ENCODE results near the gene PCSK1N.
"Not testable (repeated sequence)": the region's sequence is repeated elsewhere in the genome, so short reads cannot be mapped to it uniquely, and the experiment has no call there.

The PCSK1N gene

DNA sequence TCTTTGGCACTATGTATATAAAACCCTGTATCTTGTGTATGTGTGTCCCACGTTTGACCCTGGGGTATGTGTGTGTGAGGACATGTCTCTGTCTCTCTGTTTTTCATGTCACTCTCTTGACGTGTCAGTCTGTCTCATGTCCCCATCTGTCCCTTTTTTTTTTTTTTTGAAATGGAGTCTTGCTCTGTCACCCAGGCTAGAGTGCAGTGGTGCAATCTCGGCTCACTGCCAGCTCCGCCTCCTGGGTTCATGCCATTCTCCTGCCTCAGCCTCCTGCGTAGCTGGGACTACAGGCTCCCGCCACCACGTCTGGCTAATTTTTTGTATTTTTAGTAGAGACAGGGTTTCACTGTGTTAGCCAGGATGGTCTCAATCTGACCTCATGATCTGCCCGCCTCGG lies 16.0 kb downstream of the PCSK1N start:
- DNase-seq = not testable (repeated sequence)

DNA sequence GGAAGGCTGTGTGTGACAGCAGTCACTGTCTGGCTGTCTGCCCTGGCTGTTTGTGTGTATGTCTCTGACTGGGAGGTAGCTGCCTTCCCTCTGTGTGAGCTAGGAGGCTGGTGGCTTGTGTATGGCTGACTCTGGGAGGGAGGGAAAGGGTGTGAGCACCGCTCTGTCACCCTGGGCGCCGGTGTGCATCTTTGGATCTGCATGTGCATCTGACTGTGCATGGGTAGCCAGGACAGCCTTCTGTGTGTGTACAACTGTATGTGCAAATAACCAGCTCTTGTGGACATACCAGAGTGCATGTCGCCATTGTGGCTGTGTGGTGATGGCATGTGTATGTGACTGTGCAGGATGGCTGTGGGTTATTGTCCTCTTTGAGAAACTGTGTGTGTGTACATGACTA lies 16.5 kb downstream of the PCSK1N start:
- DNase-seq = no peak

DNA sequence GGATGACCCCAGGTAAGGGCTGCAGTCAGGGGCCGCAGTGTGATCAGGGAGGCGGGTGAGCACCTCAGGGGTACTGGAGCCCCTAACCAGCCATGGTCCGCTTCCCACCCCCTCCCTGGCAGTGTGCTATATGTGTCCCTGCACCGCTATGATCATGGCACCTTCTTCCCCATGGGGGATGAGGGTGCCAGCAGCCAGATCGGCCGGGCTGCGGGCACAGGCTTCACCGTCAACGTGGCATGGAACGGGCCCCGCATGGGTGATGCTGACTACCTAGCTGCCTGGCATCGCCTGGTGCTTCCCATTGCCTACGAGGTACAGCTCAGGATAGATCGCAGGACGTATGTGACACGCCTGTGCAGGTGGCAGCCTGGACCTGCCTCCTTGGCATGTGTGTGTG lies 17.3 kb downstream of the PCSK1N start:
- DNase-seq = no peak

DNA sequence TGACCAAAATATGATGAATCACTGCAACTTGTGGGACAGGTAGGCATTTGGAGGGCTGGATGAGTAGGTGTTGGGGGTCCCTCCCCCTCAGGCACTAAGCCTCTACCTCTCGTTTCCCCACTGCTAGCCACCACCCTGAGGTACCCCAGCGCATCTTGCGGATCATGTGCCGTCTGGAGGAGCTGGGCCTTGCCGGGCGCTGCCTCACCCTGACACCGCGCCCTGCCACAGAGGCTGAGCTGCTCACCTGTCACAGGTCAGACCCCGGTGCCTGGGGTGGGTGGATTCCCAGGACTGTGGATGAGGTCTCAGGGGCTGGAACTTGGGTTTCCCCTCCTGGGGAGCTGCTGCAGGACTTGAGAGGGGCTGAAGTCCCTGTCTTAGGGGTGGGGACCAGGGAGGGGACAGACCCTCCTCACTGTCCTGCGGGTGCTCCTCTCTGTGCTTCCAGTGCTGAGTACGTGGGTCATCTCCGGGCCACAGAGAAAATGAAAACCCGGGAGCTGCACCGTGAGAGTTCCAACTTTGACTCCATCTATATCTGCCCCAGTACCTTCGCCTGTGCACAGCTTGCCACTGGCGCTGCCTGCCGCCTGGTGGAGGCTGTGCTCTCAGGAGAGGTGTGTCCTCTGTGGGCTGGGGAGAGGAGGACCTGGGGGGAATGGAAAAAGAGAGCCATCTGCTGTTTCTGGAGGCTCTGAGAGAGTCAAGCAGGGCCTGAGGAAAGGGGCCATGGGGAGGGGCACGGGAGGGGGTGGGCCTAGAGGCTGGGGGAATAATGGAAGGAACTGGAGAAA lies 19.2 kb downstream of the PCSK1N start:
- no peak for DNase-seq

DNA sequence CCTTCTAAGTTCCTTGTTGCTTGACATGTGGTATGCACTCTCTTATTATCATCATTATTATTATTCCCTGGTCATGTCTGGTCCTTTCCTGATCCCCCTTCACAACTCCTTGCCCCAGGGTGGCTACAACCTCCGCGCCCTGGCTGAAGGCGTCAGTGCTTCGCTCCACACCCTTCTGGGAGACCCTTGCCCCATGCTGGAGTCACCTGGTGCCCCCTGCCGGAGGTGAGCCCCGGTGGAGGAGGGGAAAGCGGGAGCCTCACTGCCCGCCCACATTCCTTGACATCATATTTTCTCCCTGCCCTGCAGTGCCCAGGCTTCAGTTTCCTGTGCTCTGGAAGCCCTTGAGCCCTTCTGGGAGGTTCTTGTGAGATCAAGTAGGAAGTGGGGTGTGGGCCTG lies 20.1 kb downstream of the PCSK1N start:
- DNase-seq = no peak

DNA sequence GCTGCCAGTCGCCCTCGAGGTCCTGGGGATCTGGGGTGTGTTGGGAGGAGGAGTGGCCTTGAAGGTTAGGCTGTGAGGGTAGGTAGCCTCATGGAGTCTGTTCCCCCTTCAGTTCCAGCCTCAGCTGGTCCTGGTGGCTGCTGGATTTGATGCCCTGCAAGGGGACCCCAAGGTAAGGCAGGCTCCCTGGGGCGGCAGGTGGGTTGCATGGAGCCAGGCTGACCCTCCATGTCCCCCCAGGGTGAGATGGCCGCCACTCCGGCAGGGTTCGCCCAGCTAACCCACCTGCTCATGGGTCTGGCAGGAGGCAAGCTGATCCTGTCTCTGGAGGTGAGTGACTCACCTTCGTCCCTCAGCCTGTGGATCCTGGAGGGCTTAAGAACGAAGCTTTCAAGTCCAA lies 20.7 kb downstream of the PCSK1N start:
- no peak for DNase-seq

DNA sequence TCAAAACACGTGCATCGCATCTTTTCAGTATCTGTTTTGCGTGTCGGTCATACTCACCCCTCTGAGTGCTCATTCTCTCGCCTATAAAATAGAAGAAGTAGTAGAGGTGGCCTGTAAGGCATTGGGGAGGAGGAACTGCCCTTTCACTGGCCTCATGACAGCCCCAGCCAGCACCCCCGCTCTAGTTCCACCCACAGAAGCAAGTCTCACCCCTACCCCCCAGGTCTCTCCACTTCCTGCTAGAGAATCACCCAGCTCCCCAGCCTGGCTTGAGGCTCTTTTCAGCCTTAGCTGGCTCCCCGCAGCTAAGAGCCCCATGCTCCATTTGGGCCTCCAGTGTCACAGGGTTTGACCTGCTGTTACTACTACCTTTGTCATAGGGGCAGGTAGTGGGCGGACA lies 21.8 kb downstream of the PCSK1N start:
- no peak for DNase-seq

DNA sequence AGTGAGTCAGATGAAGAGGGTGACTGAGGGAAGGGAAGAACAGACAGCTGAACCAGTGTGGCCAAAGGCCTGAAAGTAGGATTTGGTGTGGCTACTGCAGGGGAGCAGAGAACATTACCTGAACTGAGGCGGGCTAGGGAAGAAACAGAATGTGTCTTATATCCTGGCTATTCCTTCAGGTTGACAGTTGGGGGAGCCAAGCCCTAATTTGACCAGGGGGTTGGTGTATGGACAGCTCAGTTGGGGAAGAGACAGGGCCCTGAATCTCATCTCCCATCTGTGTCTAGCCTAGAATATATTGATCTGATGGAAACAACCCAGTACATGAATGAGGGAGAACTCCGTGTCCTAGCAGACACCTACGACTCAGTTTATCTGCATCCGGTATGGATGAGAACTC lies 29.3 kb downstream of the PCSK1N start:
- DNase-seq = no peak

DNA sequence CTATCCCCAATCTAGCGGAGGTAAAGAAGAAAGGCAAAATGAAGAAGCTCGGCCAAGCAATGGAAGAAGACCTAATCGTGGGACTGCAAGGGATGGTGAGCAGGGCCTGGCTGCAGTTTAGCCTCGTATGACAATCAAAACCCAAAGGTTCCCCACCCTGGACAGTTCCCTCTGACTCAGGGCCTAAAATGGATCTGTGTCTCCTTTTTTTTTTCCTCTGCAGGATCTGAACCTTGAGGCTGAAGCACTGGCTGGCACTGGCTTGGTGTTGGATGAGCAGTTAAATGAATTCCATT lies 32.6 kb downstream of the PCSK1N start:
- DNase-seq = no peak

DNA sequence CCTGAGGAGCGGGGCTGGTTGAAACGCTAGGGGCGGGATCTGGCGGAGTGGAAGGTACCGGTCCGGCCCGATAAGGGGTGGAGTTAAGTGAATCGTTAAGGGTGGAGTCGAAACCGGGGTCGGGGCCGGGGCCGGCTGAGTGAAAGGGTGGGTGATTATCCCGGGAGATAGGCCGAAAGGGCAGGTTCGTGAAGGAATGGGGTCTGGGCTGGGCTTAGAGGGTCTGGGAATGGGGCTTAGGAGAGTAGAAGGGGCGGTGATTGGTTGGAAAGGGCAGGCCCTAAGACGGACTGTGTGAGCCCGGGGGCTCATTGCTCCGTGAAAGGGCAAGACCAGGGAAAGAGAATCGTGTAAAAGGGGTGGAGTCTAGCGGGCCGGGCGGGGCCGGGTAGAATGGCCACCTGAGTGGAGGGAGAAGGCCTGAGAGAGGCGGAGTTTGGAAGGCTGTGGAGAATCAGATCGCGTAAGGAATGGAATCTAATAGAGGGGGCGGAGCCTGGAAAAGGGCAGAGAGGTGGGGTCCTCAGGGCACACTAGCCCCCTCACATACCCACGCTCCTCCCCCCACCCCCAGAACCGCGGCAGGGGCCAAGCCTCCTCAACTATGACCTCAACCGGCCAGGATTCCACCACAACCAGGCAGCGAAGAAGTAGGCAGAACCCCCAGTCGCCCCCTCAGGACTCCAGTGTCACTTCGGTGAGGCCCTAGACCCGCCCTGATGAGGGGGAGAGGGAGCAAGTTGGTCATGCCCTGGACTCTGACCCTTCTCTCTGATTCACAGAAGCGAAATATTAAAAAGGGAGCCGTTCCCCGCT lies 33.1 kb downstream of the PCSK1N start:
- peak; percentile 87 for DNase-seq

DNA sequence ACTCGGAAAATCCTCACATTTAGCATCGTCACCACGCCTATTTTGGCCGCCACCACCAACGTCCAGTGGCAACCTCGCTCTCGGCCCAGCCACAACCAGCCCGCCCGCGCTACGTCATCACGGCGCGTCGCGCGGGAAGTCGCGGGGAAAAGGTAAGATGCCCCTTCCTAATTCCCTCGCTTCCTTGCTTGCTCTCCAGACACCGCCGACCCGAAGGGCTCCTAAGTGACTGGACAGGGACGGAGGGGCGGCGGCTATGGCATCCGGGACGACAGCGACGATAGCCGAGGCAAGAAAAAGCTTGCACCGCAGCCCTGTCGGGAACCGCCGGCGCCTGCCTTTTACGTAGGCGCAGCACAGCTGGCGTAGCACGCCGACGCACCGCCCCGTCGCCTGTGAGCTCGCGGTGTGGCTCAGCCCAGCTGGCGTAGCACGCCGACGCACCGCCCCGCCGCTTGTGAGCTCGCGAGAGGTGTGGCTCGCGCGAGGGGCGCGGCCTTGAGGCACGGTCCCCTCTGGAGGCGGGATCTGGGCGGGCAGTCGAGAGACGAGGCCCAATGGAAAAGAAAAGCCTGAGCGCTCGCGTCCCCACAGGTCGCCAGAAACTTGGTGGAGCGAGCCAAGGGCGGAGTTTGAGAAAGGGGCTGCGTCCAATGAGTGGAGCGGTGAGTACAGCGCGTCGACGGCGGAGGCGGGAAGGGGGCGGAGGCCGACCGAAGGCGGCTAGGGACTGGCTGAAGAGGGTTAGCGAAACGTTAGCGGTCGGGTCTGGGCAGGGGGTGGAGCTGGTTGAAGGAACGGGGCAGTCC lies 33.9 kb downstream of the PCSK1N start, which contains the start of gene HDAC6:
Gene HDAC6, plus strand, starts transcription at position 788 of the 809 bp plus-strand sequence. CDS start 626 bp downstream, outside the sequence.
- peak; percentile 98 for DNase-seq

DNA sequence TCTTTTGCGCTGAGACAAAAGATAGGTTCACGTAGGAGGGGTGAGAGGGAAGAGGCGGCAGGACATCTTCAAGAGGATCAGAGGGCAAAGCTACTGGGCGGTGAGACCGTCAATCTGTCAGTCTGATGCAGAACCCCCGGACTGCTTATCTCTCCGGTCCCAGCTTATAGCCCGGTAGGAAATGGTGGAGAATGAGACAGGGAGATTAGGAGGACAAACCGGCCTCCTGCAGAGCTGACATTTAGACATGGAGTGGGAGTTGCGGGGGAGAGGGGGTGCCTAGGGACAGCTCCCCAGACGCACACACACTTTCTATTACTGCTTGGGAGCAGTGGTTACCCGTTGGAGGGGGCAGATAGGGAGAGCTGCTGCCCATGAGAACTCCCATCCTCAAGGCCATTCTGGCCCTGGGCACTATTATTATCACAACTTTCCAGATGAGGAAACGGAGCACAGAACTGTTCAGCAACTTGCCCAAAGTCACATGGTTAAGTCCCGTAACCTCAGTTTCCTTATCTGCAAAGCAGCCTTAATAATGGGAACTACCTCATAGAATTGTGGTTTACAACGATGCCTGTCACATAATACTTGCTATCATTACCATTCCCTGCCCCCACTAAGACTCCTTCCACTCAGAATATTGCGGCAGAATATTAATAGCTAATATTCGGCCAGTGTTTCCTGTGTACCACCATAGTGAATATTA lies 34.7 kb downstream of the PCSK1N start:
- no peak for DNase-seq

DNA sequence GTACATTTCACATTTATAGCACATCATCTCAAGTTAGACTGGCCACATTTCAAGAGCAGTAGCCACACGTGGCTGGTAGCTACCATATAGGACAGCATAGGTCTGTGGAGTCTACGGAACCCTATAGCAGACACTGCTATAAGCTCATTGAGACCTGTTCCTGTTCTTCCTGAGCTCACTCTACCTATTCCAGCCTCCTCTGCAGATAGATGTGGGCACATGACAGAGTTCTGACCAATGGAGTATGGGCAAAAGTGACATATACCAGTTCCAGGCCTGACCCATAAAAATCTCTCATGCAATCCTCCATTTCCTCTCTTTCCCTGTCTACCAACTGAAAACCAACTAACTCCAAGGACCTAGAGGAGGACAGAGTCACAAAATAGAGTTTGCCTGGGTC lies 37.1 kb downstream of the PCSK1N start:
- DNase-seq = no peak

DNA sequence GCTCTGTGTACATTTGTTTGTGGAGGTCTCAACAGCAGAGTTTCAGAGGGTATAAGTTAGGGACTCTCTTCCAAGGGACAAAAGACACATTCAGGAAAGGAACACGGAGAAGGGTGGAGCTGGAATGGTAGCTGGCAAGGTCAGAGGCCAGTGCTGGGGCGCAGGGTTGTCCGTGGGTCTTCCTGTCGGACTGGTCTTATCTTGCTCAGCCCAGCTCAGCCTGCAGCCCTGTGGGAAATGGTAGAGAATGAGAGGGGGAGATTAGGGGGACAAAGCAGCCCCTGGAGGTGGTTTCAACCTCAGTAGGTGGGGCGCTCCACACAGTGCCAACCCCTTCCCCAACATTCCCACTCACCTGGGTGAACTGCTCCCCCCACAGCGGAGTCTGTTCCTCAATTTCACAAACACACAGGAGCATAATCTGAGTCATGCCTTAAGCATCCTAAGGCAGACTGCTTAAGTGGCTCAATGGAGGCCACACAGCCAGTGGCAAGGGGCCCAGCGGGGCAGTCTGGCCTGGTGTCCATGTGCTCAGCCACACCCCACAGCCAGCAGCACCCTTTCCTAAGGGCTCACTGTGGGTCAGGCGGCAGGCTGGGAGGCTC lies 40.4 kb downstream of the PCSK1N start:
- DNase-seq = no peak

DNA sequence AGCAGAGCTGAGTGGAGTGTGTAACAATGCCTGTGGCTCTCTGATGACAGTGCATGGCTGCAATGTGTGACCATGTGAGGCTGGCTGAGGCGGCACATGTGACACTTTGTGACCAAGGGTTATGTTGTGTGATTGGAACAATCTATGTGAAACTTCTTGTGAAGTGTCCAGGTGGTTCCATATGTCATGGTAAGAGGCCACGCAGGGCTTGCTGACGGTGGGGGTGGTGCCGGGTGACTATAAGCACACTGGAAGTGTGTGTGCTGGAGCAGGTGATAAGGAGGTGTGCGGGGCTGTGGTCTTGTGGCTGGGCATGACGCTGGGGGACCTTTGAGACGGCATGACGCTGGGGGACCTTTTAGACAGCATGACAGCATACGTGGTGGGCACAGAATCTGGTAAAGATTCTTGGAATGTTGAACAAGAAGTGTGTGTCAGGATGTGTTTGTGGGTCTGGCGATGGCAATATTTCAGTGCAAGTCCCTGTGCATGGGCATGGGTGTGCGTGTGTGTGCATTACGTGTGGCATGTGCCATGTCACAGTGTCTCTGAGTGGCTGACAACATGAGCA lies 41.0 kb downstream of the PCSK1N start:
- DNase-seq = no peak

DNA sequence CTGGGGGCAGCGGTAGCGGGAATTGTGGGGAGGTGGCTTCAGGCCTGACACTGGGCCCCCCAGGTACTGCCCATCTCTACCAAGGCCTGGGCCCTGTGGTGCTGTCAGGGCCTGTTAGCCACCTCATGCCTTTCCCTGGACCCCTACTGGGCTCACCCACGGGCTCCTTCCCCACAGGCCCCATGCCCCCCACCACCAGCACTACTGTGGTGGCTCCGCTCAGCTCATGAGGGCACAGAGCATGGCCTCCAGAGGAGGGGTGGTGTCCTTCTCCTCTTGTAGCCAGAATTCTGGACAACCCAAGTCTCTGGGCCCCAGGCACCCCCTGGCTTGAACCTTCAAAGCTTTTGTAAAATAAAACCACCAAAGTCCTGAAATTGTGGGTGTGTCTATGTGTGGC lies 41.5 kb downstream of the PCSK1N start:
- DNase-seq = no peak

DNA sequence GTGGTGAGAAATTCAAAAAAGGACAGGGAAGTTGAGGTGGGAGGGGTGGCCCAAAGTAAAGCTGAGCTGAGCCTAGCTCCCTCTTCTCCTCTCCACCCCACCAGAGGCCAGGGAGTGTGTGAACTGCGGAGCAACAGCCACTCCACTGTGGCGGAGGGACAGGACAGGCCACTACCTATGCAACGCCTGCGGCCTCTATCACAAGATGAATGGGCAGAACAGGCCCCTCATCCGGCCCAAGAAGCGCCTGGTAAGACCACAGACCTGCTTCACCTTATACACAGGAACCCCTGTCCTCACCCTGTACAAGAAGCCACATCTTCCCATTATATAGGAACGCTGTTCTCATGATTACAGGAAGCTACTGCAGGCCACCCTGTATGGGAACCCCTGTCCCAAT lies 43.2 kb downstream of the PCSK1N start:
- no peak for DNase-seq

DNA sequence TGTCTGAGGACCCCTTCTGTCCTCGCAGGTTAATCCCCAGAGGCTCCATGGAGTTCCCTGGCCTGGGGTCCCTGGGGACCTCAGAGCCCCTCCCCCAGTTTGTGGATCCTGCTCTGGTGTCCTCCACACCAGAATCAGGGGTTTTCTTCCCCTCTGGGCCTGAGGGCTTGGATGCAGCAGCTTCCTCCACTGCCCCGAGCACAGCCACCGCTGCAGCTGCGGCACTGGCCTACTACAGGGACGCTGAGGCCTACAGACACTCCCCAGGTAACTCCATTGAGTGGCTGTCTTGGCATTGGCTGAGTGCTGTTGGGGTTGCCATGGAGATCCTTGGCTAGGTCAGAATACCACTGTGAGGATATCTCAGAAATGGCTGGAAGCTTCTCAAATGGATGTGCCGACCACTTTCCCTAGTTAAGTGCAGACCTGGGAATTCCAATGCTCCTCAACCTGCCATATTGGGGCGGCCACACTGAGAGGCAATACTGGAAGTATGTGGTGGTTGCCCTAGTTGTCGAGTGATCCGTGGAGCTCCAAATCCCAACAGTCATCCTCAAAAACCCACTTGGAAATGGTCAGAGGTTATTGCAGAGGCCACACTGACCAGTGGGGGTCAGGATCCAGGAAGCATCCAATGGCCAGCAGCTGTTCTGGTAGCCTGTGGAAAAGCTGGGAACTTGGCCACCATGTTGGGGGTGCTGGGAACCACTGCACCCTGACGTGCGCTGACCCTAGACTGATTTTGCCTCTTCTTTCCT lies 44.2 kb downstream of the PCSK1N start:
- DNase-seq = no peak

DNA sequence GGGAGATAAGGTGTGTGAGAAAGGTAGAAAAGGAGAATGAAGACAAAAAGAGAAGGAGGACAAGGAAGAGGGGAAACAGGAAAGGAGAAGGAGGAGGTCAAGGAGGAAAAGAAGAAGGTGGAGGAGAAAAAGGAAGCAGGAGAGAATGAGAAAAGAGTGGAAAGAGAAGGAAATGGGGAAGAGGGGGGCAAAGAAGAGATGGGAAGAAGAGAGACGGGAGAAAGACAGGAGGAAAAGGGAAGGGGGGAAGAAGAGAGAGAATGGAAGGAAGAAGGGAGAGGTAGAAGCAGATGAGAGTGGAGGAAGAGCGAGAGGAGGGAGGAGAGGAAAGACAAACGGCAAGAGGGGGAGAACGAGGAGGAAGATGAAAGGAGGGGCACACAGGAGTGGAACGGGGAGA lies 44.9 kb downstream of the PCSK1N start:
- no peak for DNase-seq

DNA sequence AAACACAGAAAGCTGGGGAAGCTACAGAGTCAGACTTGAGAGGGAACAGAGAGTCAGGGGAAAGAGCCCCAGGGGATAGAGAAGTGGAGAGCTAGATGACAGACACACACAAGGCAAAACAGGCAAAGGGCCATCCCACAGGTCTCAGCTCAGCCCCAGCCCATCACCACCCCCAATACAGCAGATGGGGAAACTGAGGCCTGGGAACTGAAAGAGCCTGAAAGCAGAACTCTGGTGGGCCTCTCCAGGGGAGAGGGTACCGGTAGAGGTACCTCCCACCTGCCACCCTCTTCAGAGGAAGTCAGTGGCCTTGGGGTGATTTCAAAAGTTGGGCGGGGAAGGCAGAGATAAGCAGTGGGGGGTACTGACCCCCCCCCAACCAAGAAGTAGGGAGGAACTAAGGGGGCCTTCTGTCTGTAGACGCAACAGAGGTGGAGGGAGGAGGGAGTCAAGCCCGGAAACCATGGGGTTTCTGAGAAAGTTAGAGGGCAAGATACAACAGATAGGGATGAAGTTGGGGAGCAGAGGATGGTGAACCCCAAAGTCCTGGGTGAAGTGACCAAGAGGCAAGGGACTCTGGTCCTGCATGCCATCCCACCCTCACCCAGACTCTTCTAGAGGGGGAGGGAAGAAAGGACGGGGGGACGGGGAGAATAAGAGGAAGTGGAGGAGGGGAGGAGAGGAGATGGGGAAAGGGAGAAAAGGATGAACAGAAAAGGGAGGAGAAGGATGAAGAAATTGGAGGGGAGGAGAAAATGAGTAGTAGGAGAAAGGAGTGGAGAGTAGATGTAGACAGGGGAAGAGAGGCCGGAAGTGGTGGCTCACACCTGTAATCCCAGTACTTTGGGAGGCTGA lies 45.8 kb downstream of the PCSK1N start:
- no peak for DNase-seq

Measured in left hindlimb (tissue), 1 donor.